Neural cell (in vitro differentiated cells): ENCODE measurements around the gene RHOH. TPM values are rescaled to one million over a fixed set of nuclear protein-coding genes. Genes with fewer than 3 reads are reported as not detected.

Experiments used
- H2AFZ ChIP-seq: fragments of 200-600, 300-800 bp; sonication (generic), shearing (Covaris generic); 2 replicates; pipeline ENCODE4 v1.6.0; 2014; ENCODE audit warnings: low read depth, mild to moderate bottlenecking, antibody characterized with exemption, low read length, moderate library complexity
- H3F3A ChIP-seq: fragments of 200-600 bp; shearing (Covaris generic); 2 replicates; pipeline ENCODE4 v1.6.1; 2016; ENCODE audit warnings: mild to moderate bottlenecking, moderate library complexity, mixed read lengths, antibody characterized with exemption, low read length; ENCODE audit not compliant: insufficient read depth, poor library complexity, severe bottlenecking
- H3K27ac ChIP-seq: fragments of 200-600, 300-800 bp; sonication (generic), shearing (Covaris generic); 2 replicates; pipeline ENCODE4 v1.5.1; 2014; ENCODE audit warnings: mild to moderate bottlenecking, low read length, moderate library complexity
- H3K27me3 ChIP-seq: fragments of 300-800, 200-600 bp; sonication (generic), shearing (Covaris generic); 2 replicates; pipeline ENCODE4 v1.6.0; 2014; ENCODE audit warnings: mild to moderate bottlenecking, low read depth, low read length, moderate library complexity; ENCODE audit not compliant: insufficient read depth
- H3K36me3 ChIP-seq: fragments of 300-800, 200-600 bp; sonication (generic), shearing (Covaris generic); 2 replicates; pipeline ENCODE4 v1.5.1; 2014; ENCODE audit warnings: mild to moderate bottlenecking, antibody characterized with exemption, low read length, moderate library complexity; ENCODE audit not compliant: insufficient read depth
- H3K4me2 ChIP-seq: fragments of 300-800, 200-600 bp; sonication (generic), shearing (Covaris generic); 2 replicates; pipeline ENCODE4 v1.6.0; 2014; ENCODE audit warnings: mild to moderate bottlenecking, low read length
- H3K4me3 ChIP-seq: fragments of 300-800, 200-600 bp; sonication (generic), shearing (Covaris generic); 2 replicates; pipeline ENCODE4 v1.5.1; 2014; ENCODE audit warnings: mild to moderate bottlenecking, low read length, moderate library complexity
- H3K79me2 ChIP-seq: fragments of 200-600 bp; shearing (Covaris generic); replicated peaks from 2 replicates; pipeline ENCODE4 v1.6.0; 2014; ENCODE audit warnings: mild to moderate bottlenecking, low read length, moderate library complexity; ENCODE audit not compliant: insufficient read depth
- H3K9ac ChIP-seq: fragments of 300-800, 200-600 bp; sonication (generic), shearing (Covaris generic); 2 replicates; pipeline ENCODE4 v1.6.1; 2016; ENCODE audit warnings: mild to moderate bottlenecking, low read length, mixed read lengths
- H3K9me2 ChIP-seq: fragments of 200-600 bp; shearing (Covaris generic); 2 replicates; pipeline ENCODE4 v1.6.1; 2016; ENCODE audit warnings: mild to moderate bottlenecking, low read length, mixed read lengths; ENCODE audit not compliant: insufficient read depth
- H3K9me3 ChIP-seq: fragments of 200-600, 300-800 bp; sonication (generic), shearing (Covaris generic); 2 replicates; pipeline ENCODE4 v1.6.1; 2016; ENCODE audit warnings: mild to moderate bottlenecking, mixed run types, low read length, moderate library complexity, mixed read lengths
- H4K20me1 ChIP-seq: fragments of 200-600 bp; shearing (Covaris generic); 2 replicates; pipeline ENCODE4 v1.6.1; 2016; ENCODE audit warnings: mild to moderate bottlenecking, mixed run types; ENCODE audit not compliant: insufficient read depth
- EP300 ChIP-seq: fragments of 450-650 bp; conservative IDR thresholded peaks from 2 replicates; pipeline ENCODE4 v1.6.1; 2014; ENCODE audit warnings: antibody characterized with exemption, mild to moderate bottlenecking, moderate library complexity; ENCODE audit not compliant: poor library complexity, severe bottlenecking
- EZH2 ChIP-seq: fragments of 200-600, 300-800 bp; shearing (Covaris generic), sonication (generic); IDR thresholded peaks from 2 replicates; pipeline ENCODE4 v1.6.1; 2014; ENCODE audit warnings: antibody characterized with exemption, low read length, borderline replicate concordance, mild to moderate bottlenecking; ENCODE audit not compliant: insufficient read depth, poor library complexity, severe bottlenecking
- MXI1 ChIP-seq: fragments of 450-650 bp; conservative IDR thresholded peaks from 2 replicates; pipeline ENCODE4 v1.6.1; 2014; ENCODE audit warnings: antibody characterized with exemption, mild to moderate bottlenecking; ENCODE audit not compliant: poor library complexity, severe bottlenecking
- POLR2AphosphoS5 ChIP-seq: IDR thresholded peaks from 2 replicates; pipeline ENCODE4 v1.6.1; 2012
- RAD21 ChIP-seq: fragments of 450-650 bp; conservative IDR thresholded peaks from 2 replicates; pipeline ENCODE4 v1.6.1; 2014; ENCODE audit warnings: antibody characterized with exemption, mild to moderate bottlenecking, moderate library complexity
- SMC3 ChIP-seq: fragments of 450-650 bp; conservative IDR thresholded peaks from 2 replicates; pipeline ENCODE4 v1.6.1; 2014; ENCODE audit warnings: antibody characterized with exemption, mild to moderate bottlenecking, moderate library complexity; ENCODE audit not compliant: poor library complexity
- TAF1 ChIP-seq: IDR thresholded peaks from 2 replicates; pipeline ENCODE4 v1.6.1; 2012; ENCODE audit warnings: low read depth
- polyA plus RNA-seq: library from polyadenylated mRNA; depleted of rRNA; stranded (reverse); fragments of >200 nt; gene quantifications from 2 replicates; pipeline ENCODE4 v1.2.3, GENCODE V29; 2014
- TF ChIP-seq, protein P1 (sequence below): fragments of 450-650 bp; IDR thresholded peaks from 2 replicates; pipeline ENCODE4 v1.5.1; 2014; ENCODE audit warnings: antibody characterized with exemption, mild to moderate bottlenecking, moderate library complexity; ENCODE audit not compliant: poor library complexity, severe bottlenecking
- TF ChIP-seq, protein P2 (sequence below): IDR thresholded peaks from 2 replicates; pipeline ENCODE4 v1.6.1; 2012; ENCODE audit warnings: borderline replicate concordance

The RHOH gene
- polyA plus RNA-seq, 1 donor from 2014 or later = not detected

GRCh38 chr4:40261231-40262076, 64.6 kb downstream of the RHOH start:
- Histone ChIP-seq H3K27me3 (no peaks in the 10 kb centered on the region), H3K9ac (no peak overlapping the region), H3K4me3 (no peak overlapping the region), H3K36me3 (no peaks in the 10 kb centered on the region), H3K79me2 (no peaks in the 10 kb centered on the region), H3K9me3 (no peaks in the 10 kb centered on the region), H3K9me2 (no peaks in the 10 kb centered on the region), H2AFZ (no peak overlapping the region), H3F3A (no peaks in the 10 kb centered on the region), H3K27ac (no peak overlapping the region), H4K20me1 (no peaks in the 10 kb centered on the region), H3K4me2 (no peak overlapping the region)
- TF ChIP-seq EP300 = no peak

- Histone ChIP-seq H3K4me2 (no peak overlapping the region), H3K9ac (no peak overlapping the region), H3K36me3 (no peaks in the 10 kb centered on the region), H3F3A (no peaks in the 10 kb centered on the region), H3K79me2 (no peaks in the 10 kb centered on the region), H2AFZ (no peak overlapping the region), H3K4me3 (no peak overlapping the region), H3K27me3 (no peaks in the 10 kb centered on the region), H3K27ac (no peak overlapping the region), H3K9me3 (no peaks in the 10 kb centered on the region), H3K9me2 (no peaks in the 10 kb centered on the region), H4K20me1 (no peaks in the 10 kb centered on the region)
- TF ChIP-seq, protein P1, sequence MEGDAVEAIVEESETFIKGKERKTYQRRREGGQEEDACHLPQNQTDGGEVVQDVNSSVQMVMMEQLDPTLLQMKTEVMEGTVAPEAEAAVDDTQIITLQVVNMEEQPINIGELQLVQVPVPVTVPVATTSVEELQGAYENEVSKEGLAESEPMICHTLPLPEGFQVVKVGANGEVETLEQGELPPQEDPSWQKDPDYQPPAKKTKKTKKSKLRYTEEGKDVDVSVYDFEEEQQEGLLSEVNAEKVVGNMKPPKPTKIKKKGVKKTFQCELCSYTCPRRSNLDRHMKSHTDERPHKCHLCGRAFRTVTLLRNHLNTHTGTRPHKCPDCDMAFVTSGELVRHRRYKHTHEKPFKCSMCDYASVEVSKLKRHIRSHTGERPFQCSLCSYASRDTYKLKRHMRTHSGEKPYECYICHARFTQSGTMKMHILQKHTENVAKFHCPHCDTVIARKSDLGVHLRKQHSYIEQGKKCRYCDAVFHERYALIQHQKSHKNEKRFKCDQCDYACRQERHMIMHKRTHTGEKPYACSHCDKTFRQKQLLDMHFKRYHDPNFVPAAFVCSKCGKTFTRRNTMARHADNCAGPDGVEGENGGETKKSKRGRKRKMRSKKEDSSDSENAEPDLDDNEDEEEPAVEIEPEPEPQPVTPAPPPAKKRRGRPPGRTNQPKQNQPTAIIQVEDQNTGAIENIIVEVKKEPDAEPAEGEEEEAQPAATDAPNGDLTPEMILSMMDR = no peak
- no peak for TF ChIP-seq TAF1
- TF ChIP-seq EZH2 = no peak
- TF ChIP-seq POLR2AphosphoS5 = no peak
- TF ChIP-seq EP300 = no peak
- TF ChIP-seq RAD21 = no peak
These were observed 65.3 kb downstream of the RHOH start for GRCh38 chr4:40262077-40262528.

DNA sequence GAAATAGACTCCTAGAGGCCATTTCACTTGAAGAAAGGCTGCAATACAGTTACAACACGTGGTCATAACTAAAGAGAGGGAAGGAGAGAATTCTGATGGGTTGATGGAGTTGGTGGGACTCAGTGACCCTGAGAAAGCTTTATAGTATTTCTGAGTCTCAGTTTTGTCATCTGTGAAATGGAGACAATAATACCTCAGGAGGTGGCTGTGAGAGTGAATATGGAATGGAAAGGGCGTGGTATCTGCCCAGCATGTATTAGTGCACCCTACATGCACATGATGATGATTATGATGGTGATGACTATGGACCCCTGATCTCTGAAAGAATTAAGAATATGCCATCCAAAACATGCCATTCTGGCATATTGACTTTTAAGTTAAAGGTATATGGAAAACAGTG, 66.0 kb downstream of the RHOH start:
- H3K9me3 ChIP-seq = no peaks in the 10 kb centered on the region
- H3K79me2 ChIP-seq = no peaks in the 10 kb centered on the region
- H3K27ac ChIP-seq = no peak overlapping the region
- no peaks in the 10 kb centered on the region for H3K36me3 ChIP-seq
- no peaks in the 10 kb centered on the region for H3F3A ChIP-seq
- no peak overlapping the region for H2AFZ ChIP-seq
- no peaks in the 10 kb centered on the region for H3K27me3 ChIP-seq
- H3K9ac ChIP-seq = no peak overlapping the region
- H3K4me2 ChIP-seq = no peak overlapping the region
- TF ChIP-seq POLR2AphosphoS5 (no peak), TAF1 (no peak), SMC3 (no peak), RAD21 (no peak), MXI1 (no peak), EP300 (no peak), EZH2 (no peak)
- TF ChIP-seq, protein P1 = no peak
- TF ChIP-seq, protein P2, sequence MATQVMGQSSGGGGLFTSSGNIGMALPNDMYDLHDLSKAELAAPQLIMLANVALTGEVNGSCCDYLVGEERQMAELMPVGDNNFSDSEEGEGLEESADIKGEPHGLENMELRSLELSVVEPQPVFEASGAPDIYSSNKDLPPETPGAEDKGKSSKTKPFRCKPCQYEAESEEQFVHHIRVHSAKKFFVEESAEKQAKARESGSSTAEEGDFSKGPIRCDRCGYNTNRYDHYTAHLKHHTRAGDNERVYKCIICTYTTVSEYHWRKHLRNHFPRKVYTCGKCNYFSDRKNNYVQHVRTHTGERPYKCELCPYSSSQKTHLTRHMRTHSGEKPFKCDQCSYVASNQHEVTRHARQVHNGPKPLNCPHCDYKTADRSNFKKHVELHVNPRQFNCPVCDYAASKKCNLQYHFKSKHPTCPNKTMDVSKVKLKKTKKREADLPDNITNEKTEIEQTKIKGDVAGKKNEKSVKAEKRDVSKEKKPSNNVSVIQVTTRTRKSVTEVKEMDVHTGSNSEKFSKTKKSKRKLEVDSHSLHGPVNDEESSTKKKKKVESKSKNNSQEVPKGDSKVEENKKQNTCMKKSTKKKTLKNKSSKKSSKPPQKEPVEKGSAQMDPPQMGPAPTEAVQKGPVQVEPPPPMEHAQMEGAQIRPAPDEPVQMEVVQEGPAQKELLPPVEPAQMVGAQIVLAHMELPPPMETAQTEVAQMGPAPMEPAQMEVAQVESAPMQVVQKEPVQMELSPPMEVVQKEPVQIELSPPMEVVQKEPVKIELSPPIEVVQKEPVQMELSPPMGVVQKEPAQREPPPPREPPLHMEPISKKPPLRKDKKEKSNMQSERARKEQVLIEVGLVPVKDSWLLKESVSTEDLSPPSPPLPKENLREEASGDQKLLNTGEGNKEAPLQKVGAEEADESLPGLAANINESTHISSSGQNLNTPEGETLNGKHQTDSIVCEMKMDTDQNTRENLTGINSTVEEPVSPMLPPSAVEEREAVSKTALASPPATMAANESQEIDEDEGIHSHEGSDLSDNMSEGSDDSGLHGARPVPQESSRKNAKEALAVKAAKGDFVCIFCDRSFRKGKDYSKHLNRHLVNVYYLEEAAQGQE = no peak
- no peaks in the 10 kb centered on the region for H3K9me2 ChIP-seq
- no peaks in the 10 kb centered on the region for H4K20me1 ChIP-seq
- no peak overlapping the region for H3K4me3 ChIP-seq
